Large intestine (tissue), 3 donors: ENCODE measurements around the gene RBBP8NL. TPM values are rescaled to one million over a fixed set of nuclear protein-coding genes. Genes with fewer than 3 reads are reported as not detected.

ENCODE experiments used
- DNase-seq, 2 donors: peaks; one replicate each; pipeline versions ENCODE4 v3.0.0 to v3.0.0-alpha.2; 2013
- H3K27ac ChIP-seq: one replicate; pipeline ENCODE4 v1.5.1; 2013; ENCODE audit warnings: low read length
- H3K27me3 ChIP-seq: 2 replicates; pipeline ENCODE4 v1.6.1; 2013; ENCODE audit warnings: low read length; ENCODE audit not compliant: control insufficient read depth, insufficient read depth
- H3K36me3 ChIP-seq: 2 replicates; pipeline ENCODE4 v1.6.1; 2013; ENCODE audit warnings: low read length; ENCODE audit not compliant: control insufficient read depth, insufficient read depth
- H3K4me1 ChIP-seq: one replicate; pipeline ENCODE4 v1.6.1; 2013; ENCODE audit warnings: low read length; ENCODE audit not compliant: control insufficient read depth, insufficient read depth
- H3K4me3 ChIP-seq: one replicate; pipeline ENCODE4 v1.5.1; 2013; ENCODE audit warnings: low read length
- H3K9me3 ChIP-seq: one replicate; pipeline ENCODE4 v1.6.1; 2013; ENCODE audit warnings: mild to moderate bottlenecking, low read depth, low read length, moderate library complexity; ENCODE audit not compliant: control insufficient read depth
- WGBS: methylation state at CpG from one replicate; pipeline ENCODE4 v1.1.5; 2013; ENCODE audit warnings: low lambda C conversion rate; ENCODE audit not compliant: insufficient coverage; 5-methylcytosine and 5-hydroxymethylcytosine counted together
- polyA plus RNA-seq: library from polyadenylated mRNA; unstranded; fragments of 120-200 nt; gene quantifications from one replicate; pipeline ENCODE4 v1.2.1, GENCODE V29; 2013

RBBP8NL gene
- polyA plus RNA-seq, 1 donor, result 9.6 TPM

GRCh38 chr20:62371588-62372041 lies 55.7 kb downstream of the RBBP8NL start:
- Histone ChIP-seq H3K27me3 (peaks cover 17% of the 10 kb centered on the region), H3K27ac (no peak overlapping the region), H3K36me3 (no peaks in the 10 kb centered on the region), H3K4me1 (peaks cover 64% of the 10 kb centered on the region), H3K4me3 (no peak overlapping the region), H3K9me3 (peaks cover 3% of the 10 kb centered on the region)
- no peak for DNase-seq
- WGBS, result no CpG with 5 or more reads among the region's 8 CpGs

GRCh38 chr20:62370807-62371587 lies 56.3 kb downstream of the RBBP8NL start:
- Histone ChIP-seq H3K27ac (peak overlapping the region; percentile 75), H3K36me3 (no peaks in the 10 kb centered on the region), H3K9me3 (peaks cover 3% of the 10 kb centered on the region), H3K27me3 (peaks cover 20% of the 10 kb centered on the region), H3K4me1 (peaks cover 62% of the 10 kb centered on the region), H3K4me3 (no peak overlapping the region)
- no CpG with 5 or more reads among the region's 18 CpGs for WGBS
- peak in 1 of 2 donors; percentile 69 for DNase-seq

- Histone ChIP-seq H3K27me3 (peaks cover 21% of the 10 kb centered on the region), H3K4me3 (no peak overlapping the region), H3K27ac (peak overlapping the region; percentile 75), H3K9me3 (peaks cover 3% of the 10 kb centered on the region), H3K36me3 (no peaks in the 10 kb centered on the region), H3K4me1 (peaks cover 63% of the 10 kb centered on the region)
- DNase-seq, result peak in 1 of 2 donors; percentile 55
- no CpG with 5 or more reads among the region's 19 CpGs for WGBS
Measured at GRCh38 chr20:62370115-62370806, 57.1 kb downstream of the RBBP8NL start.

GRCh38 chr20:62369815-62370114 lies 57.6 kb downstream of the RBBP8NL start:
- DNase-seq, result no peak
- no CpG with 5 or more reads among the region's 4 CpGs for WGBS
- Histone ChIP-seq H3K27me3 (peaks cover 21% of the 10 kb centered on the region), H3K4me1 (peaks cover 62% of the 10 kb centered on the region), H3K27ac (peak overlapping the region; percentile 75), H3K9me3 (peaks cover 3% of the 10 kb centered on the region), H3K36me3 (no peaks in the 10 kb centered on the region), H3K4me3 (no peak overlapping the region)

GRCh38 chr20:62368976-62369814 lies 58.1 kb downstream of the RBBP8NL start:
- no peak for DNase-seq
- Histone ChIP-seq H3K4me3 (peak overlapping the region; percentile 13), H3K9me3 (peaks cover 3% of the 10 kb centered on the region), H3K27me3 (peaks cover 21% of the 10 kb centered on the region), H3K36me3 (no peaks in the 10 kb centered on the region), H3K4me1 (peaks cover 68% of the 10 kb centered on the region), H3K27ac (peak overlapping the region; percentile 75)
- WGBS, result no CpG with 5 or more reads among the region's 28 CpGs

- H3K9me3 ChIP-seq, result peaks cover 3% of the 10 kb centered on the region
- peaks cover 21% of the 10 kb centered on the region for H3K27me3 ChIP-seq
- H3K36me3 ChIP-seq, result no peaks in the 10 kb centered on the region
- peak overlapping the region; percentile 13 for H3K4me3 ChIP-seq
- H3K27ac ChIP-seq, result peak overlapping the region; percentile 56
- DNase-seq, result peak in 1 of 2 donors; percentile 67
- WGBS, result no CpG with 5 or more reads among the region's 15 CpGs
- H3K4me1 ChIP-seq, result peaks cover 74% of the 10 kb centered on the region
Measured at GRCh38 chr20:62368392-62368975, 58.9 kb downstream of the RBBP8NL start.

GRCh38 chr20:62367633-62368391 lies 59.5 kb downstream of the RBBP8NL start:
- Histone ChIP-seq H3K36me3 (no peaks in the 10 kb centered on the region), H3K27me3 (peaks cover 21% of the 10 kb centered on the region), H3K4me1 (peaks cover 78% of the 10 kb centered on the region), H3K9me3 (peaks cover 3% of the 10 kb centered on the region), H3K27ac (peak overlapping the region; percentile 36), H3K4me3 (peak overlapping the region; percentile 19)
- no CpG with 5 or more reads among the region's 37 CpGs for WGBS
- DNase-seq, result no peak

GRCh38 chr20:62367136-62367632 lies 60.2 kb downstream of the RBBP8NL start, which contains the start of gene LAMA5:
TSS of gene LAMA5 (minus strand) at chr20:62367312. CDS start at chr20:62367245, 67 bp downstream.
- peaks cover 21% of the 10 kb centered on the region for H3K27me3 ChIP-seq
- peak within 1 kb of the TSS; percentile 68 for H3K4me3 ChIP-seq
- DNase-seq, result peak in 1 of 2 donors; percentile 65
- peaks cover 81% of the 10 kb centered on the region for H3K4me1 ChIP-seq
- WGBS, result no CpG with 5 or more reads among the region's 70 CpGs
- H3K27ac ChIP-seq, result peak within 1 kb of the TSS; percentile 36
- H3K9me3 ChIP-seq, result peaks cover 3% of the 10 kb centered on the region
- H3K36me3 ChIP-seq, result peaks cover 2% of the 10 kb centered on the region

GRCh38 chr20:62366370-62367135 lies 60.8 kb downstream of the RBBP8NL start:
- peaks cover 3% of the 10 kb centered on the region for H3K9me3 ChIP-seq
- H3K27me3 ChIP-seq, result peaks cover 21% of the 10 kb centered on the region
- H3K4me1 ChIP-seq, result peaks cover 75% of the 10 kb centered on the region
- DNase-seq, result peak in 1 of 2 donors; percentile 65
- no CpG with 5 or more reads among the region's 72 CpGs for WGBS
- peak overlapping the region; percentile 28 for H3K27ac ChIP-seq
- peaks cover 6% of the 10 kb centered on the region for H3K36me3 ChIP-seq
- H3K4me3 ChIP-seq, result peak overlapping the region; percentile 68
